Dendritic cell treated with granulocyte-macrophage colony-stimulating factor and Interleukin-4, amounts not matched to agents 40 ng/mL and 50 ng/mL, for 4 days (primary cell): ENCODE measurements around the gene USP24.
"Not testable (repeated sequence)": the region's sequence is repeated elsewhere in the genome, so short reads cannot be mapped to it uniquely, and the experiment has no call there.

Source experiments
- H3K27ac Mint-ChIP-seq: one replicate; pipeline ENCODE4 v1.8.0; 2022; ENCODE audit warnings: mild to moderate bottlenecking, mixed read lengths
- H3K27me3 Mint-ChIP-seq: one replicate; pipeline ENCODE4 v1.8.0; 2022; ENCODE audit warnings: mild to moderate bottlenecking, mixed read lengths
- H3K36me3 Mint-ChIP-seq: one replicate; pipeline ENCODE4 v1.8.0; 2022; ENCODE audit warnings: low read depth, mixed read lengths
- H3K4me1 Mint-ChIP-seq: one replicate; pipeline ENCODE4 v1.8.0; 2022; ENCODE audit warnings: low read depth, mixed read lengths
- H3K4me3 Mint-ChIP-seq: one replicate; pipeline ENCODE4 v1.8.0; 2022; ENCODE audit warnings: mild to moderate bottlenecking, moderate library complexity, mixed read lengths
- H3K9me3 Mint-ChIP-seq: one replicate; pipeline ENCODE4 v1.8.0; 2022; ENCODE audit warnings: mixed read lengths
- intact Hi-C: fragments of 100-400 bp; cut with micrococcal nuclease; formaldehyde crosslinking; loops from one replicate; pipeline ENCODE4 v1.15.0; 2022

Gene USP24

DNA sequence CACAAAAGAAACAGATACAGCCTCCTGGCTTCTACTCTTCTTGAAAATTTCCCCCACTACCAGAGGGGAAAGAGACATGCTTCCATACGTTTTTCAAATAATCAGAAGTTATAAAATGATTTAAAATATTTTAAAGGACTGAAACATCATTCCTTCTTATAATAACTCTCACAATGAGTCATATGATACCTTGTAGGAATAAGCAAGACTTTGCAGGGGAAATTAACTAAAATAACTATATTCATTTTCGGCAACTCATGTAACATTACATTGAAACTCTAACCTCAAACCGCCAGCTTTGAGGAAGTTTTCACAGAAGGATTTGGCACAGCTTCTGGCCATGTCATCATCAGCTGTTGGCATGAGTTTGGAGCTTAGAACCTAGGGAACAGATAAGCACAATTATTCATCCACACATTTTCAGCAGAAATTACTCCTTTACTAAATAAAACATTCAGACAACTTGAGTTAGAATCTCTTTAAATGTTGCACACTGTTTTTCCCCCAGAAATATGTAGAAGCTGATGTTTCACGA, 85.9 kb downstream of the USP24 start:
- no peaks in the 10 kb centered on the region for H3K9me3 Mint-ChIP-seq

DNA sequence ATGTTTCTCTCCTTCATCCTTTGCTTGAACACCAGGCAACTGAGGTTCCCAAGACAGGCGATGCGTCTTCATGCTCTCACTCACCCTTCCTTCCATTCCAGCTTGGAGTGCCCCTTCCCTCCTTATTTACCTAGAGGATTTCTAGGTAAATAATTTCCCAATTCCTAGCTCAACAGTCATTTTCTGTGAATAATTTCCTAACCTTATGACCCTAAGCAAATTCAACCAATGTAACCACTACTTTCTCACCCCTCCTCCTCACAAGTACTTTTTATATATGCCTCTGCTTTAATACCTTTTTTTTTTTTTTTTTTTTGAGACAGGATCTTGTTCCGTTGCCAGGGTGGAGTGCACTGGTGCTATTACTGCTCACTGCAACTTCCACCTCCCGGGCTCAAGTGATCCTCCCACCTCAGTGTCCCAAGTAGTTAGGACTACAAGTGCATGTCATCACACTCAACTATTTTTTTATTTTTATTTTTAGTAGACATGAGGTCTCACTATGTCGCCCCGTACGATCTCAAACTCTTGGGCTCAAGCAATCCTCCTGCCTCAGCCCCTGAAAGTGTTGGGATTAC, 86.7 kb downstream of the USP24 start:
- intact Hi-C loops = no loop called here
- peaks cover 62% of the 10 kb centered on the region for H3K36me3 Mint-ChIP-seq
- peaks cover 9% of the 10 kb centered on the region for H3K4me1 Mint-ChIP-seq
- H3K27ac Mint-ChIP-seq = no peak overlapping the region
- no peaks in the 10 kb centered on the region for H3K27me3 Mint-ChIP-seq
- no peak overlapping the region for H3K4me3 Mint-ChIP-seq
- H3K9me3 Mint-ChIP-seq = no peaks in the 10 kb centered on the region

More for the DNA sequence above, 85.9 kb downstream of the USP24 start:
- intact Hi-C loops = no loop called here
- Mint-ChIP-seq H3K4me3 (no peak overlapping the region), H3K4me1 (peaks cover 9% of the 10 kb centered on the region), H3K36me3 (peaks cover 70% of the 10 kb centered on the region), H3K27ac (no peak overlapping the region), H3K27me3 (no peaks in the 10 kb centered on the region)

DNA sequence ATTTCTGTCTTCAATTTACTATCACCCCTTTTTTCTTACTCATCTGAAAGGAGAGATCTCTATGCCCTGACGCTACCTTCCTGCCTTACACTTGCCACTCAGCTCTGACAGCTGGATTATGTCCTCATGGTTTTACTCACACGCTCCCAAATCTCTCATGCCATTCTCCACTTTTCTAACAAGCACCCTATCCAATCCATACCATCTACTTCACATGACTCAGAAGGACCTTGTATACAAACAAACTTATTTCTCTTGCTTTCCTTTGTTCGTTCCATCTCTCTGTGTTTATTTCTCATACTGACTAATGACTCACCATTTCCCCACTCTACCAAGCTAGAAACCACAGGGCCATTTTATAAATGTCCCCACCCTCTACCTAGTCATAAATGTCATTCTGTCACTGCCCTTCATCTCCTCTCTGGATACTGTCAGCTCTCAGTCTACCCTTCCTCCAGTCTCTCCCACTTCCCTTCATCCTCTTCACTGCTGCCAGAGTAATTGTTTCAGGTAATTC, 87.3 kb downstream of the USP24 start:
- Mint-ChIP-seq H3K27ac (no peak overlapping the region), H3K9me3 (no peaks in the 10 kb centered on the region), H3K36me3 (peaks cover 65% of the 10 kb centered on the region), H3K27me3 (no peaks in the 10 kb centered on the region), H3K4me1 (peaks cover 9% of the 10 kb centered on the region), H3K4me3 (no peak overlapping the region)
- intact Hi-C loops = no loop called here

DNA sequence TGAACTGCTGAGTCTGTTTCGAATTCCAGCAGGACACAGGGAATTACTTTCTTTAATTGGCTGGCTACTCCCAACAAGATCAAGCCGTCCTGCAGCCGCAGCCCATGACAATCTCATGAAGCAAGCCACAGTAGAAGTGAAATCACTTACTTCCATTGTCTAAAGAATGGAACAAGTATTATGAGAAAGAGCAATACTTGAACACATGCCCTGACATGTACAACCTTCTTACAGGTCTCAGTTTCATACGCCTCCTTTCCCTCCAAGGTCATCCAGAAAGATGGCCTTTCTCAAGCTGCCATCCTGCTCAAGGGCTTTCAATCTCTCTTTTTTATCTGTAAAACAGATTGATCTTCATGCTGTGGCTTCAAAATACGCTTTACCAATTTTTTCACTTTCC, 90.7 kb downstream of the USP24 start:
- Mint-ChIP-seq H3K4me3 (no peak overlapping the region), H3K9me3 (no peaks in the 10 kb centered on the region), H3K4me1 (peaks cover 9% of the 10 kb centered on the region), H3K27ac (no peak overlapping the region), H3K36me3 (peaks cover 81% of the 10 kb centered on the region), H3K27me3 (no peaks in the 10 kb centered on the region)
- intact Hi-C loops = no loop called here

DNA sequence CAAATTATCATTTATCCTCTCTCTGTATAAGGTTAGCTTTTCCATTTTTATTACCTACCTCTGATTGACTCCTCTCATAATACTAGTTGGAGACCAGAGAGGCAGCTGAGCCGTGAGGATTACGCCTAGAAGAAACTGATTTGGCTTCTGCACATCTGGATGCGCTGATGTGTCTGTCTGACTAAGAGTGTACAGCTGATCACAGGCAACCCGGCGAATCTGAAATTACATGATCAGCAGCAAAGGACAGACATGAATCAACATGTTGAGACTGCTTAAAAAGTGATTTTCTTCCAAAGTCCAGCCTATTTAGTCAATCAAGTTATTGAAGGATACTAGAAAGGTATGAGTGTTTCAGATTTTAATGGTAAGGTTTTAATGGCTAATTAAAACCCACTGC, 94.6 kb downstream of the USP24 start:
- Mint-ChIP-seq H3K27ac (no peak overlapping the region), H3K27me3 (no peaks in the 10 kb centered on the region), H3K4me1 (peaks cover 11% of the 10 kb centered on the region), H3K4me3 (no peak overlapping the region), H3K9me3 (no peaks in the 10 kb centered on the region), H3K36me3 (peaks cover 85% of the 10 kb centered on the region)
- intact Hi-C loops = no loop called here

- peaks cover 90% of the 10 kb centered on the region for H3K36me3 Mint-ChIP-seq
- H3K4me3 Mint-ChIP-seq = no peak overlapping the region
- H3K4me1 Mint-ChIP-seq = peaks cover 11% of the 10 kb centered on the region
- H3K27me3 Mint-ChIP-seq = no peaks in the 10 kb centered on the region
- H3K9me3 Mint-ChIP-seq = no peaks in the 10 kb centered on the region
- H3K27ac Mint-ChIP-seq = no peak overlapping the region
- intact Hi-C loops = no loop called here
Measured at GRCh38 chr1:55118651-55119329, 96.4 kb downstream of the USP24 start.

GRCh38 chr1:55117941-55118340, 97.2 kb downstream of the USP24 start:
- peaks cover 94% of the 10 kb centered on the region for H3K36me3 Mint-ChIP-seq
- no peaks in the 10 kb centered on the region for H3K9me3 Mint-ChIP-seq
- intact Hi-C loops = no loop called here
- no peak overlapping the region for H3K4me3 Mint-ChIP-seq
- H3K4me1 Mint-ChIP-seq = peaks cover 11% of the 10 kb centered on the region
- no peak overlapping the region for H3K27ac Mint-ChIP-seq
- no peaks in the 10 kb centered on the region for H3K27me3 Mint-ChIP-seq

DNA sequence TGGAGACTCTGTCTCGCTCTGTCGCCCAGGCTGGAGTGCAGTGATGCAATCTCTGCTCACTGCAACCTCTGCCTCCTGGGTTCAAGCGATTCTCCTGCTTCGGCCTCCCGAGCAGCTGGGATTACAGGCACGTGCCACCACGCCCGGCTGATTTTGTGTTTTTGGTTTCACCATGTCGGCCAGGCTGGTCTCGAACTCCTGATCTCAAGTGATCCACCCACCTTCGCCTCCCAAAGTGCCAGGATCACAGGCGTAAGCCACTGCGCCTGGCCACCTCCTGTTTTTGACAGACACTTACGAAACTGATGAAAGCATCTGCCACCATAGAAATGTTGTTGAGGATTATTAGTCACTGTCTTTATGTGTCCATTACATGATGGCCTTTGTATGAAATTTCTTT, 106.2 kb downstream of the USP24 start:
- H3K27ac Mint-ChIP-seq, H3K4me1 Mint-ChIP-seq, intact Hi-C loops, H3K9me3 Mint-ChIP-seq, H3K27me3 Mint-ChIP-seq, H3K4me3 Mint-ChIP-seq: not testable (repeated sequence)
- H3K36me3 Mint-ChIP-seq = peaks cover 88% of the 10 kb centered on the region

DNA sequence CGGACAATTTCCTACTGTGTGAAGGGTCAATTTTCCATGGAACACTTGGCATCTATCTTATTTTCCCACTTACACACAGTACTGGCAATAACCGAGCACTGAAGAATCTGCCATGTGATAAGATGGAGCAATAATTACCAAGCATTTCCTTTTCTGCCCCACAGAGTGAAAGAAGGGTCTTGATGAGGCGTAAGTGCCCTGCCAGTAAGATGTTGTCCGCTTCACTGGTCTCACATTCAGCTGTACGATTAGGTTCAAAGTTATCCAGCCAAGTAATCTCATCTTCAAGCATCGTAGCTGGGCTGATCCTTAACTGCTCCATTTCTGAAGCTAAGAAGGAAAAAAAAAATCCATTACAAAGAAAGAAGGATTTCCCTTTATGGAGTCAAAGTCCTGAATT, 108.1 kb downstream of the USP24 start:
- H3K4me3 Mint-ChIP-seq = no peak overlapping the region
- peaks cover 82% of the 10 kb centered on the region for H3K36me3 Mint-ChIP-seq
- H3K27me3 Mint-ChIP-seq = no peaks in the 10 kb centered on the region
- H3K9me3 Mint-ChIP-seq = no peaks in the 10 kb centered on the region
- intact Hi-C loops = no loop called here
- no peak overlapping the region for H3K27ac Mint-ChIP-seq
- no peaks in the 10 kb centered on the region for H3K4me1 Mint-ChIP-seq

- no peaks in the 10 kb centered on the region for H3K4me1 Mint-ChIP-seq
- H3K27ac Mint-ChIP-seq = no peak overlapping the region
- no peak overlapping the region for H3K4me3 Mint-ChIP-seq
- no peaks in the 10 kb centered on the region for H3K27me3 Mint-ChIP-seq
- no peaks in the 10 kb centered on the region for H3K9me3 Mint-ChIP-seq
- H3K36me3 Mint-ChIP-seq = peaks cover 90% of the 10 kb centered on the region
- intact Hi-C loops = no loop called here
Measured at GRCh38 chr1:55103891-55104290, 111.3 kb downstream of the USP24 start.

- intact Hi-C loops = no loop called here
- peaks cover 89% of the 10 kb centered on the region for H3K36me3 Mint-ChIP-seq
- no peaks in the 10 kb centered on the region for H3K9me3 Mint-ChIP-seq
- H3K4me1 Mint-ChIP-seq = no peaks in the 10 kb centered on the region
- no peak overlapping the region for H3K27ac Mint-ChIP-seq
- H3K27me3 Mint-ChIP-seq = no peaks in the 10 kb centered on the region
- H3K4me3 Mint-ChIP-seq = no peak overlapping the region
Measured at GRCh38 chr1:55095095-55095494, 120.1 kb downstream of the USP24 start.

GRCh38 chr1:55092475-55092874, 122.7 kb downstream of the USP24 start:
- Mint-ChIP-seq H3K4me3 (no peak overlapping the region), H3K4me1 (no peaks in the 10 kb centered on the region), H3K27ac (no peak overlapping the region), H3K36me3 (peaks cover 89% of the 10 kb centered on the region), H3K27me3 (no peaks in the 10 kb centered on the region), H3K9me3 (no peaks in the 10 kb centered on the region)
- intact Hi-C loops = no loop called here

DNA sequence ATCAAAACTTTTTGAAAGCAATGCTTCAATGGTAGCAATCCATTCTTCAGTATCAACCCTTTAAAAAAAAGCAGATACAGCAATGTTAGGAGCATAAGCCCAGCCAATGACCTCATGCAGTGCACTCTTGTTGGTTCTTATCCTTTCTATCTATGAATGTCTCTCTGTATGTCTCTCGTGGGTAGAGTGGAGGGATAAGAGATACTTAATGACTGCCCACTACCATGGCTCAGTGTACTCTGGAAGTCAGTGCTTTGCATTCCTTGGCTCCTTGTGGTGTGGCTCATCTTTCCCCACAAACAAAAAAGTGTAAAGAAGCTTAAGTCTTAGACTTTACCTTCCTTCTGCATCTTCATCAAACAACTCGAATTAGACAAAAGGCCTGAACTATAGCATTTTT, 125.5 kb downstream of the USP24 start:
- H3K27ac Mint-ChIP-seq = no peak overlapping the region
- no peaks in the 10 kb centered on the region for H3K4me1 Mint-ChIP-seq
- no peak overlapping the region for H3K4me3 Mint-ChIP-seq
- peaks cover 83% of the 10 kb centered on the region for H3K36me3 Mint-ChIP-seq
- intact Hi-C loops = no loop called here
- no peaks in the 10 kb centered on the region for H3K27me3 Mint-ChIP-seq
- no peaks in the 10 kb centered on the region for H3K9me3 Mint-ChIP-seq

DNA sequence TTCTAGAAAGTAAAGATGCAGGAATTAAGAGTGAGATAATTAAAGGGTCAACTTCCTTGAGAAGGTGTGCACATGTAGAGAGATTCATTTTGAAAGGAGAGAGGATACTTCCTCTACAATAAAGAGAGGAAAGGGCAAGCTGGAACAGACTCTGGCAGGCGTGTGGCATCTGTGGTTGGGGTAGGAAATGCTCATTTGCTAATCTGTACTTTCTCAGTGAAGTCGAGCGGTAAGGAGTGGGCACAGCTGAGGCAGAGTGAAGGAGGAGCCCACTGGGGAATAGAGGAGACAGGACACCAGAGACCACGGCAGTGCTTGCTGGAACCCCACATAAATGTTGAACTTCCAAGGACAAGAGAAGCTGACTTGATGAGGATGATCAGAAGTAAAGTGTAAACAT, 126.8 kb downstream of the USP24 start:
- H3K36me3 Mint-ChIP-seq = peaks cover 84% of the 10 kb centered on the region
- H3K4me1 Mint-ChIP-seq = no peaks in the 10 kb centered on the region
- H3K9me3 Mint-ChIP-seq = no peaks in the 10 kb centered on the region
- no peaks in the 10 kb centered on the region for H3K27me3 Mint-ChIP-seq
- intact Hi-C loops = no loop called here
- no peak overlapping the region for H3K4me3 Mint-ChIP-seq
- H3K27ac Mint-ChIP-seq = no peak overlapping the region

DNA sequence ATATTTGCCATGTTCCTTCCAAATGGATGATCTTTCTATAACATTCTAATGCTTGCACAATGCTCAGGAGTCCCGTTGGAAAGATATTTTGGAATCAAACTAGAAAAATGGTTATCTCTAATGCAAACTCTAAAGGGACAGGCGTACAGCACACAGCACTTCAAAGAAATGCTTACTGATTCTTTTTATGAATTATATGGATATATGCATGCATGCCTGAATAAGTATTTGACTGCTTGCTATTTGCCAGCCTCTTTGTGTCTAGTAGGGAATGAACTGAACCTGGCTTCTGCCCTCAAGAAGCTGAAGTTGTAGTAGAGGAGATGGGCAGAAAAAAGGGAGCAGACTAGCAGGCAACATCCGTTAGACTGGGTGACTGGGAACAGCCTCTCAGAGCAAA, 127.7 kb downstream of the USP24 start:
- H3K27ac Mint-ChIP-seq = no peak overlapping the region
- intact Hi-C loops = no loop called here
- H3K4me3 Mint-ChIP-seq = no peak overlapping the region
- peaks cover 88% of the 10 kb centered on the region for H3K36me3 Mint-ChIP-seq
- H3K9me3 Mint-ChIP-seq = no peaks in the 10 kb centered on the region
- H3K27me3 Mint-ChIP-seq = no peaks in the 10 kb centered on the region
- no peaks in the 10 kb centered on the region for H3K4me1 Mint-ChIP-seq
